Karpas-422 (cell line): ENCODE data around the gene SMTNL2. TPM values are rescaled to one million over a fixed set of nuclear protein-coding genes. Genes with fewer than 3 reads are reported as not detected.

Experiments
- DNase-seq: peaks from one replicate; pipeline ENCODE4 v3.0.0-alpha.2; 2015
- H2AFZ ChIP-seq: fragments of 200-600 bp; sonication (generic); 2 replicates; pipeline ENCODE4 v1.6.1; 2014; ENCODE audit warnings: antibody characterized with exemption, low read length, mixed read lengths
- H3K27ac ChIP-seq: fragments of 200-600 bp; sonication (generic); 2 replicates; pipeline ENCODE4 v1.5.1; 2014; ENCODE audit warnings: mild to moderate bottlenecking, low read length, moderate library complexity
- H3K27me3 ChIP-seq: fragments of 200-600 bp; sonication (generic); 2 replicates; pipeline ENCODE4 v1.6.1; 2014; ENCODE audit warnings: low read length, mixed read lengths
- H3K36me3 ChIP-seq: fragments of 200-600 bp; sonication (generic); 2 replicates; pipeline ENCODE4 v1.6.1; 2014; ENCODE audit warnings: low read length, mixed read lengths; ENCODE audit not compliant: insufficient read depth
- H3K4me1 ChIP-seq: fragments of 200-600 bp; sonication (generic); 2 replicates; pipeline ENCODE4 v1.6.1; 2014; ENCODE audit warnings: mild to moderate bottlenecking, low read length, mixed read lengths
- H3K4me2 ChIP-seq: fragments of 200-600 bp; sonication (generic); 2 replicates; pipeline ENCODE4 v1.6.1; 2014; ENCODE audit warnings: low read length, low read depth, mild to moderate bottlenecking; ENCODE audit not compliant: poor library complexity, severe bottlenecking
- H3K4me3 ChIP-seq: fragments of 200-600 bp; sonication (generic); 2 replicates; pipeline ENCODE4 v1.5.1; 2014; ENCODE audit warnings: mild to moderate bottlenecking, antibody characterized with exemption, low read length, mixed read lengths
- H3K79me2 ChIP-seq: fragments of 200-600 bp; sonication (generic); 2 replicates; pipeline ENCODE4 v1.6.1; 2014; ENCODE audit warnings: mild to moderate bottlenecking, low read length, mixed read lengths
- H3K9ac ChIP-seq: fragments of 200-600 bp; sonication (generic); 2 replicates; pipeline ENCODE4 v1.6.0; 2014; ENCODE audit warnings: low read length
- H3K9me2 ChIP-seq: fragments of 200-600 bp; sonication (generic), shearing (Covaris generic); replicated peaks from 2 replicates; pipeline ENCODE4 v1.6.0; 2014; ENCODE audit warnings: mild to moderate bottlenecking, low read length, moderate library complexity; ENCODE audit not compliant: insufficient read depth
- H3K9me3 ChIP-seq: fragments of 300-700, 200-600 bp; sonication (generic); 2 replicates; pipeline ENCODE4 v1.6.1; 2014; ENCODE audit warnings: low read length, mixed read lengths
- H4K20me1 ChIP-seq: fragments of 200-600 bp; sonication (generic); 2 replicates; pipeline ENCODE4 v1.6.1; 2014; ENCODE audit warnings: mild to moderate bottlenecking, antibody characterized with exemption, low read length, low read depth; ENCODE audit not compliant: insufficient read depth
- total RNA-seq: library from RNA; depleted of rRNA; stranded (reverse); fragments of >200 nt; shearing (Covaris generic); gene quantifications from 2 replicates; pipeline ENCODE4 v1.2.3, GENCODE V29; 2014; ENCODE audit warnings: low replicate concordance

The SMTNL2 gene
- total RNA-seq, 1 experiment from 2014 or later: 0.45 TPM

GRCh38 chr17:4543557-4544026, 40.7 kb upstream of the SMTNL2 start:
- Histone ChIP-seq H3K27me3 (no peaks in the 10 kb centered on the region), H3K4me2 (no peak overlapping the region), H3K9me2 (no peaks in the 10 kb centered on the region), H2AFZ (no peak overlapping the region), H3K27ac (no peak overlapping the region), H3K4me3 (no peak overlapping the region), H3K4me1 (no peaks in the 10 kb centered on the region), H3K79me2 (no peaks in the 10 kb centered on the region), H3K9ac (no peak overlapping the region), H3K9me3 (no peaks in the 10 kb centered on the region), H3K36me3 (peaks cover 14% of the 10 kb centered on the region), H4K20me1 (0 out of 2 replicates have a peak, but pooled peaks cover 19% of the 10 kb centered on the region)
- DNase-seq: no peak

- H3K36me3 ChIP-seq: peaks cover 12% of the 10 kb centered on the region
- 0 out of 2 replicates have a peak, but pooled peaks cover 23% of the 10 kb centered on the region for H4K20me1 ChIP-seq
- no peak overlapping the region for H3K4me3 ChIP-seq
- no peaks in the 10 kb centered on the region for H3K4me1 ChIP-seq
- H3K9ac ChIP-seq: no peak overlapping the region
- H3K9me2 ChIP-seq: no peaks in the 10 kb centered on the region
- H3K27ac ChIP-seq: no peak overlapping the region
- no peaks in the 10 kb centered on the region for H3K27me3 ChIP-seq
- H3K4me2 ChIP-seq: no peak overlapping the region
- no peak for DNase-seq
- H2AFZ ChIP-seq: no peak overlapping the region
- H3K9me3 ChIP-seq: no peaks in the 10 kb centered on the region
- H3K79me2 ChIP-seq: no peaks in the 10 kb centered on the region
Observed at GRCh38 chr17:4544135-4544950, 40.0 kb upstream of the SMTNL2 start.

- Histone ChIP-seq H4K20me1 (0 out of 2 replicates have a peak, but pooled peaks cover 25% of the 10 kb centered on the region), H3K4me3 (no peak overlapping the region), H3K9me2 (no peaks in the 10 kb centered on the region), H3K9ac (no peak overlapping the region), H3K9me3 (no peaks in the 10 kb centered on the region), H2AFZ (no peak overlapping the region), H3K4me2 (no peak overlapping the region), H3K27me3 (no peaks in the 10 kb centered on the region), H3K79me2 (no peaks in the 10 kb centered on the region), H3K27ac (no peak overlapping the region), H3K36me3 (peaks cover 13% of the 10 kb centered on the region), H3K4me1 (no peaks in the 10 kb centered on the region)
- DNase-seq: no peak
Observed at GRCh38 chr17:4544951-4545216, 39.4 kb upstream of the SMTNL2 start.

GRCh38 chr17:4545217-4545951, 38.9 kb upstream of the SMTNL2 start:
- peaks cover 18% of the 10 kb centered on the region for H3K36me3 ChIP-seq
- no peaks in the 10 kb centered on the region for H3K9me2 ChIP-seq

GRCh38 chr17:4547118-4547906, 37.0 kb upstream of the SMTNL2 start:
- Histone ChIP-seq H3K4me1 (no peaks in the 10 kb centered on the region), H3K9ac (no peak overlapping the region), H3K4me2 (no peak overlapping the region), H3K27ac (no peak overlapping the region), H3K79me2 (peaks cover 7% of the 10 kb centered on the region; the same call in 1 of the 2 replicates), H3K27me3 (no peaks in the 10 kb centered on the region), H3K9me3 (no peaks in the 10 kb centered on the region), H2AFZ (no peak overlapping the region), H3K36me3 (peaks cover 19% of the 10 kb centered on the region), H4K20me1 (peaks cover 27% of the 10 kb centered on the region; the same call in 1 of the 2 replicates), H3K4me3 (no peak overlapping the region), H3K9me2 (no peaks in the 10 kb centered on the region)
- no peak for DNase-seq

More at GRCh38 chr17:4545217-4545951, 38.9 kb upstream of the SMTNL2 start:
- Histone ChIP-seq H2AFZ (no peak overlapping the region), H3K9me3 (no peaks in the 10 kb centered on the region), H4K20me1 (0 out of 2 replicates have a peak, but pooled peaks cover 27% of the 10 kb centered on the region), H3K4me1 (no peaks in the 10 kb centered on the region), H3K79me2 (no peaks in the 10 kb centered on the region), H3K27me3 (no peaks in the 10 kb centered on the region), H3K27ac (no peak overlapping the region), H3K4me3 (no peak overlapping the region), H3K4me2 (no peak overlapping the region), H3K9ac (no peak overlapping the region)
- no peak for DNase-seq

GRCh38 chr17:4548061-4548461, 36.3 kb upstream of the SMTNL2 start:
- no peak for DNase-seq
- Histone ChIP-seq H3K4me1 (no peaks in the 10 kb centered on the region), H3K27me3 (no peaks in the 10 kb centered on the region), H3K36me3 (peaks cover 24% of the 10 kb centered on the region), H4K20me1 (peaks cover 21% of the 10 kb centered on the region; the same call in 1 of the 2 replicates), H2AFZ (no peak overlapping the region), H3K4me2 (no peak overlapping the region), H3K9ac (no peak overlapping the region), H3K9me2 (no peaks in the 10 kb centered on the region), H3K4me3 (no peak overlapping the region), H3K9me3 (no peaks in the 10 kb centered on the region), H3K27ac (no peak overlapping the region), H3K79me2 (peaks cover 10% of the 10 kb centered on the region)

GRCh38 chr17:4548721-4549531, 35.4 kb upstream of the SMTNL2 start:
- Histone ChIP-seq H2AFZ (no peak overlapping the region), H3K27me3 (no peaks in the 10 kb centered on the region), H3K27ac (no peak overlapping the region), H3K9me3 (no peaks in the 10 kb centered on the region), H3K36me3 (peaks cover 33% of the 10 kb centered on the region), H3K9ac (no peak overlapping the region), H3K79me2 (peaks cover 19% of the 10 kb centered on the region), H3K4me1 (peaks cover 8% of the 10 kb centered on the region), H4K20me1 (peaks cover 24% of the 10 kb centered on the region), H3K9me2 (no peaks in the 10 kb centered on the region), H3K4me2 (no peak overlapping the region), H3K4me3 (no peak overlapping the region)
- peak; percentile 36 for DNase-seq
